ENCODE data around the gene RDH5. TPM values are rescaled to one million over a fixed set of nuclear protein-coding genes. Genes with fewer than 3 reads are reported as not detected.
A peak's percentile ranks its signal among the peaks of the same experiment; 100 is the strongest.

RDH5 gene
- total and polyA plus RNA-seq, 10 donors: 4.7 to 17.4 (median 12.9) TPM

DNA sequence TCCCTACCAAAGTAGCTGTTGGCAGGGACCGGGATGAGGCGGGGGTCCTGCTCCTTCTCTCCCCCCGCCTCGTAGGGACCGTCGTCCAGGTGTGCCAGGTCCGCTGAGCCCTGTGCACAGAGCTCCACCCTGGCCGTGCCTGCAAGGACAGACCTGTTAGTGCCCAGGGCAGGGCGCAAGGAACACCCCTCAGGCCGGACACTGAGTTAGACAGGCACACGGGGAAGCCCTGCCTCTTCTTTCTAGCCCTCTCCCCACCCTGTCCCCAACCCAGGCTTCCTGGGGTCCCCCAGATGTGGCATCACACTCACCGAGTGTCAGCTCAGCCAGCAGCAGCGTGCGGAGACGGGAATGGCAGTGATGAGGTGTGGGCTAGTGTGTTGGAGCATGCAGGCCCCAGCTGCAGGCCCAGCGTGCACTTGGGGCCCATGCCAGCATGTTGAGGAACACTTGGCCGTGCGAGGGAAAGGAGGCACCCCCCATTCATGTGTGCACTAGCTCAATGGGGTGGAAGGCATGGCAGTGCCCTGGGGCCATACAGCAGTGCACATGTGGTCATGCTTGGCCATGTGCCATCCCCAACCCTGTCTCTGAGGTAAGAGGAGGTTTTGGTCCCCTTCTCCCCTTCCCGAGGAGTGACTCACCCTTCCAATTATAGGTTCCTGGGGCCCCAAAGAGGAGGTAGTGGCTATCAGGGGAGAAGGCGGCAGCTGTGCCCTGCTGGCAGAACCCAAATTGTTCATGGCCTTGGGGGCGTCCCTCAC is 19.8 kb upstream of the RDH5 start:
- WGBS, 5 donors: 78 to 89% (median 88%) methylated on average over 12 to 21 of the region's 21 CpGs
- H3K9me3 ChIP-seq: no peaks in the 10 kb centered on the region
- H3K4me1 ChIP-seq: peaks cover 0 to 10% (median 0%) of the 10 kb centered on the region in 6 donors
- intact Hi-C loops (cut with DNase I; ENCODE audit: low total_unique reads): no loop called here
- no peak for TF ChIP-seq POLR2A (IDR thresholded peaks at IDR 0.05)
- TF ChIP-seq POLR2AphosphoS5 (IDR thresholded peaks at IDR 0.05): no peak
- TF ChIP-seq, protein P1, sequence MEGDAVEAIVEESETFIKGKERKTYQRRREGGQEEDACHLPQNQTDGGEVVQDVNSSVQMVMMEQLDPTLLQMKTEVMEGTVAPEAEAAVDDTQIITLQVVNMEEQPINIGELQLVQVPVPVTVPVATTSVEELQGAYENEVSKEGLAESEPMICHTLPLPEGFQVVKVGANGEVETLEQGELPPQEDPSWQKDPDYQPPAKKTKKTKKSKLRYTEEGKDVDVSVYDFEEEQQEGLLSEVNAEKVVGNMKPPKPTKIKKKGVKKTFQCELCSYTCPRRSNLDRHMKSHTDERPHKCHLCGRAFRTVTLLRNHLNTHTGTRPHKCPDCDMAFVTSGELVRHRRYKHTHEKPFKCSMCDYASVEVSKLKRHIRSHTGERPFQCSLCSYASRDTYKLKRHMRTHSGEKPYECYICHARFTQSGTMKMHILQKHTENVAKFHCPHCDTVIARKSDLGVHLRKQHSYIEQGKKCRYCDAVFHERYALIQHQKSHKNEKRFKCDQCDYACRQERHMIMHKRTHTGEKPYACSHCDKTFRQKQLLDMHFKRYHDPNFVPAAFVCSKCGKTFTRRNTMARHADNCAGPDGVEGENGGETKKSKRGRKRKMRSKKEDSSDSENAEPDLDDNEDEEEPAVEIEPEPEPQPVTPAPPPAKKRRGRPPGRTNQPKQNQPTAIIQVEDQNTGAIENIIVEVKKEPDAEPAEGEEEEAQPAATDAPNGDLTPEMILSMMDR (IDR thresholded peaks at IDR 0.05 in 8 of 11, conservative IDR thresholded peaks at IDR 0.05 in 3 of 11): no peak
- no peak overlapping the region for H3K27ac ChIP-seq
- H3K27me3 ChIP-seq (replicated peaks in 1 of 7): no peaks in the 10 kb centered on the region
- peak; percentile 68 for DNase-seq
- H3K36me3 ChIP-seq: peaks cover 0 to 14% (median 0%) of the 10 kb centered on the region in 6 donors
- no peak overlapping the region for H3K4me3 ChIP-seq

DNA sequence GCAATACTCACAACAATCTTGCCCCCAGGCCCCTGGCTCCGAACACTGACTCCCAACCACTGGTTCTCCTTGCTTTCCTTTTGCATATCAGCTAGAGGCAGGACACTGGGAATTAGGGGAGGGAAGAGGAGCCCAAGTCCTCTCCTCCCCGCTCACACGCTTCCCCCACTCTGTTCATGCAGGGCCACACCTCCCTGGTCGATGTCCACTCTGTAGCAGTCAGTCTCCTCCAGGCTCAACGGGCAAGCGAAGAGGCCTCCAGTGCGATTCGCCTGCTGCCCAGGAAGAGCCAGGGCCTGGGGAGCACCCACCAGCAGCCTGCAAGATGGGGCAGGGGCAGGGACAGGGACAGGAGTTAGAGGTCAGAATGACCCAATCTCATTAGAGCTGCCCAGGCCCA is 17.3 kb upstream of the RDH5 start:
- H3K9me3 ChIP-seq: no peaks in the 10 kb centered on the region
- peak; percentile 60 for DNase-seq
- H3K4me1 ChIP-seq: peaks cover 0 to 34% (median 15%) of the 10 kb centered on the region in 6 donors
- no peaks in the 10 kb centered on the region for H3K36me3 ChIP-seq
- TF ChIP-seq POLR2A (IDR thresholded peaks at IDR 0.05) (no peak), POLR2AphosphoS5 (IDR thresholded peaks at IDR 0.05) (no peak)
- TF ChIP-seq, protein P1 (IDR thresholded peaks at IDR 0.05 in 8 of 11, conservative IDR thresholded peaks at IDR 0.05 in 3 of 11): no peak
- 80 to 98% (median 90%) methylated on average over 8 of the region's 8 CpGs for WGBS, 5 donors
- H3K27me3 ChIP-seq (replicated peaks in 1 of 7): peaks cover 0 to 11% (median 0%) of the 10 kb centered on the region in 7 donors
- H3K27ac ChIP-seq: no peak overlapping the region
- intact Hi-C loops (cut with DNase I; ENCODE audit: low total_unique reads): no loop called here
- no peak overlapping the region for H3K4me3 ChIP-seq

DNA sequence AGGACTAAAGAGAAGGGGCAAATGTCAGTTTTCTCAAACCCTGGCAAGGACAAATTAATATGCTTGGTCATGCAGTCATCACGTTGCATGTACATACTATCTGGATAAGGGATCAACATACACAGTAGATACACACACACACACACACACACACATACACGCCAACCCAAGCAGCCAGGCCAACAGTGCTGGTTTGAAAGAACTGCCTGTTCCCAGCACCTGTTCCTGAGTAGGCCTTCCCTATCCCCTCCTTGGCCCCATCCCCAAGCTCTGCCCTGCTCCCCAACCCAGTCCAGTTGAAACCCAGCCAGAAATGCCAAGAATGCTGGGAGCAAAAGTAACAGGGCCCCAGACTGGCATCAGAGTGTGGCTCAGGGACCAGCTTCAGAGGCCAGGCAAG is 16.9 kb upstream of the RDH5 start:
- Histone ChIP-seq H3K4me3 (no peak overlapping the region), H3K9me3 (no peaks in the 10 kb centered on the region), H3K27ac (no peak overlapping the region), H3K4me1 (peaks cover 2 to 39% (median 19%) of the 10 kb centered on the region in 6 donors), H3K27me3 (replicated peaks in 1 of 7) (peaks cover 0 to 14% (median 0%) of the 10 kb centered on the region in 7 donors), H3K36me3 (no peaks in the 10 kb centered on the region)
- no peak for TF ChIP-seq POLR2A (IDR thresholded peaks at IDR 0.05)
- WGBS, 5 donors: 69 to 84% (median 73%) methylated on average over 2 of the region's 2 CpGs
- DNase-seq: peak; percentile 18
- intact Hi-C loops (cut with DNase I; ENCODE audit: low total_unique reads): no loop called here

DNA sequence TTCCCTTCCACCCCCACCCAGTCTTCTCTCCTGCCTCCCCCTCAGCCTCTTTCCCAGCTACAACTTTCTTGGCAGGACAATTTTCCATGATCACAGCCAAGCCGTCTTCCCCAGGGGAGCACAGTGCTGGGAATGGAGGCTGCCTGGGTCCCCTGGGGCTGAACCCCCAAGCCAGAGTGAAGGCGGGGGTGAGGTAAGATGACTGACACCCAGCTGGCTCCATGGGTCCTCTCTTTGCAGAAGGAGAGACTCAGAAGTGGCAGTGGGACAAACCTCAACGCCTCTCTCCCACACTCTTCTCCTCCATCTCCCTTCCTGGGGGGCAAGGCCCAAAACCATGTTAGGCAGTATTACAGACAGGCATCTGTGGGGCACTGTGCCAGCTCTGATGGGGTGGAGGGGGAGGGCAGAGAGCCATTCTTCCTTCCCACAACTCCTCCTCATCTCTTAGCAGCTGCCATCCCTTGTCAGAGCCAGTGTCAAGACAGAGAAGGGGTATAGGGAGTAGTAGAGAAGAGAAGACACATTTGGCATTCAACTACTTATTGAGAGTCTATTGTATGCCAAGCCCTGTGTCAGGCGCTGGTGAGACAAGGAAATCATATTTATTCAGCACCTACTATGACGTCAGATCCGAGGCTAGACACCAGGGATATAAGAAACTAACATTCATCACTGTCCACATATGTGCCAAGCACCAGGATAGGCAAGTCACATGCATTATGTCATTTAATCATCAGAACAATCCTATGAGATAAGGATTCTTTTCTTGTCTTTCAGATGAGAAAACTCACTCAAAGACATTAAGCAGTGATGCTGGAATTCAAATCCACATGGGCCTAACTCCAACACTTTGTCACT is 16.1 kb upstream of the RDH5 start:
- DNase-seq: peak; percentile 20
- WGBS, 5 donors: 69 to 85% (median 79%) methylated on average over 6 of the region's 6 CpGs
- Histone ChIP-seq H3K4me1 (peaks cover 11 to 47% (median 26%) of the 10 kb centered on the region in 6 donors), H3K27me3 (replicated peaks in 1 of 7) (peaks cover 0 to 23% (median 0%) of the 10 kb centered on the region in 7 donors), H3K4me3 (no peak overlapping the region), H3K36me3 (no peaks in the 10 kb centered on the region), H3K27ac (no peak overlapping the region), H3K9me3 (no peaks in the 10 kb centered on the region)
- intact Hi-C loops (cut with DNase I; ENCODE audit: low total_unique reads): no loop called here
- no peak for TF ChIP-seq POLR2A (IDR thresholded peaks at IDR 0.05)
- TF ChIP-seq POLR2AphosphoS5 (IDR thresholded peaks at IDR 0.05): no peak
